ENCODE measurements around the gene TTLL5.

- TF ChIP-seq SP1 (IDR thresholded peaks at IDR 0.05) (no peak), FOXM1 (IDR thresholded peaks at IDR 0.05; ENCODE audit: borderline replicate concordance) (no peak), SUZ12 (IDR thresholded peaks at IDR 0.05) (no peak), FOXK2 (IDR thresholded peaks at IDR 0.05) (no peak), TARDBP (IDR thresholded peaks at IDR 0.05) (no peak), LEF1 (IDR thresholded peaks at IDR 0.05; ENCODE audit: borderline replicate concordance) (no peak), FOXA1 (IDR thresholded peaks at IDR 0.05) (no peak), PKNOX1 (IDR thresholded peaks at IDR 0.05) (no peak), CTBP1 (IDR thresholded peaks at IDR 0.05; ENCODE audit: borderline replicate concordance) (no peak)
Measured at GRCh38 chr14:75720116-75720515, 59.1 kb downstream of the TTLL5 start.

All from HEK293T (cell line).